Karpas-422 (cell line): ENCODE data around the gene PCDH9. TPM values are rescaled to one million over a fixed set of nuclear protein-coding genes. Genes with fewer than 3 reads are reported as not detected.
"Not testable (repeated sequence)": the region's sequence is repeated elsewhere in the genome, so short reads cannot be mapped to it uniquely, and the experiment has no call there.

Experiments used
- DNase-seq: peaks from one replicate; pipeline ENCODE4 v3.0.0-alpha.2; 2015
- H2AFZ ChIP-seq: fragments of 200-600 bp; sonication (generic); 2 replicates; pipeline ENCODE4 v1.6.1; 2014; ENCODE audit warnings: antibody characterized with exemption, low read length, mixed read lengths
- H3K27ac ChIP-seq: fragments of 200-600 bp; sonication (generic); 2 replicates; pipeline ENCODE4 v1.5.1; 2014; ENCODE audit warnings: mild to moderate bottlenecking, low read length, moderate library complexity
- H3K27me3 ChIP-seq: fragments of 200-600 bp; sonication (generic); 2 replicates; pipeline ENCODE4 v1.6.1; 2014; ENCODE audit warnings: low read length, mixed read lengths
- H3K36me3 ChIP-seq: fragments of 200-600 bp; sonication (generic); 2 replicates; pipeline ENCODE4 v1.6.1; 2014; ENCODE audit warnings: low read length, mixed read lengths; ENCODE audit not compliant: insufficient read depth
- H3K4me1 ChIP-seq: fragments of 200-600 bp; sonication (generic); 2 replicates; pipeline ENCODE4 v1.6.1; 2014; ENCODE audit warnings: mild to moderate bottlenecking, low read length, mixed read lengths
- H3K4me2 ChIP-seq: fragments of 200-600 bp; sonication (generic); 2 replicates; pipeline ENCODE4 v1.6.1; 2014; ENCODE audit warnings: low read length, low read depth, mild to moderate bottlenecking; ENCODE audit not compliant: poor library complexity, severe bottlenecking
- H3K4me3 ChIP-seq: fragments of 200-600 bp; sonication (generic); 2 replicates; pipeline ENCODE4 v1.5.1; 2014; ENCODE audit warnings: mild to moderate bottlenecking, antibody characterized with exemption, low read length, mixed read lengths
- H3K79me2 ChIP-seq: fragments of 200-600 bp; sonication (generic); 2 replicates; pipeline ENCODE4 v1.6.1; 2014; ENCODE audit warnings: mild to moderate bottlenecking, low read length, mixed read lengths
- H3K9ac ChIP-seq: fragments of 200-600 bp; sonication (generic); 2 replicates; pipeline ENCODE4 v1.6.0; 2014; ENCODE audit warnings: low read length
- H3K9me2 ChIP-seq: fragments of 200-600 bp; sonication (generic), shearing (Covaris generic); replicated peaks from 2 replicates; pipeline ENCODE4 v1.6.0; 2014; ENCODE audit warnings: mild to moderate bottlenecking, low read length, moderate library complexity; ENCODE audit not compliant: insufficient read depth
- H3K9me3 ChIP-seq: fragments of 300-700, 200-600 bp; sonication (generic); 2 replicates; pipeline ENCODE4 v1.6.1; 2014; ENCODE audit warnings: low read length, mixed read lengths
- H4K20me1 ChIP-seq: fragments of 200-600 bp; sonication (generic); 2 replicates; pipeline ENCODE4 v1.6.1; 2014; ENCODE audit warnings: mild to moderate bottlenecking, antibody characterized with exemption, low read length, low read depth; ENCODE audit not compliant: insufficient read depth
- total RNA-seq: library from RNA; depleted of rRNA; stranded (reverse); fragments of >200 nt; shearing (Covaris generic); gene quantifications from 2 replicates; pipeline ENCODE4 v1.2.3, GENCODE V29; 2014; ENCODE audit warnings: low replicate concordance

The PCDH9 gene
- total RNA-seq, 1 experiment from 2014 or later, result 5.8 TPM

DNA sequence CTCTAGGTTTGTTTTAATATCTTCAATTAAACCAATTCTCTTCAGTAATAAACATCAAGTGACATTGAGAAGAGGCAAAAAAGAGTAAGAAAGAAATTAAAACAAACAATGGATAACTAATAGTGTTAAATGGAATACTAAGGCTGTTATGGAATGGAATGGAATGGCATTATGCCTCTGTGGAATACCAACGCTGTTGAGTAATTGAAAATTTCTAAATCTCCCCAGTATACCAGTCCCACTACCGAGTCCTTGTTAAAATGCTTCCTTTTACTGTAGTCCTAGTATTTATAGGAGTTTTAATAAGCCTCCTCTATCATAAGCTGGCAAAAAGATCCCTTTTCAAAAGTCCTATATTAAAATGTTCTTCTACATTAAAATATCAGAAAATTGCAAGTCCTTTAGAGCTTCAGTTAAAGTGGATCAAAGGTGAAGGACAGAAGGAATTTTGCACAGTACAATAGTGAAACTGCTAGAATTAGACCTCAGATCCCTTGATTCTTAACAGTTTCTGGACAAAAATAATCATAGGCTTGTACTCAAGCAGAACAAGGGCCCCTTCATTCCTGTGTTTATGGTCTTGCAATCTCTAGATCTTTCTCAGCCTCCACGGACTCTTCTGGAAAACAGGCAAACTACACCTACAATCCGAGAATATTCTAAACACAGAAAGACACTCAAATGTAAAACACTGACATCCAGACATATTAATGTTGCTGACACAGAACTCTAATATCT is 128.2 kb downstream of the PCDH9 start:
- Histone ChIP-seq H3K9ac (no peak overlapping the region), H3K27ac (no peak overlapping the region), H3K36me3 (no peaks in the 10 kb centered on the region), H4K20me1 (no peaks in the 10 kb centered on the region), H2AFZ (peak overlapping the region; percentile 77), H3K27me3 (no peaks in the 10 kb centered on the region), H3K9me3 (no peaks in the 10 kb centered on the region), H3K4me3 (0 out of 2 replicates have a peak overlapping the region, but pooled peaks have one; percentile 11), H3K4me2 (peak overlapping the region; percentile 5), H3K79me2 (no peaks in the 10 kb centered on the region), H3K9me2 (no peaks in the 10 kb centered on the region), H3K4me1 (no peaks in the 10 kb centered on the region; the same call in 1 of the 2 replicates)
- DNase-seq, result no peak

DNA sequence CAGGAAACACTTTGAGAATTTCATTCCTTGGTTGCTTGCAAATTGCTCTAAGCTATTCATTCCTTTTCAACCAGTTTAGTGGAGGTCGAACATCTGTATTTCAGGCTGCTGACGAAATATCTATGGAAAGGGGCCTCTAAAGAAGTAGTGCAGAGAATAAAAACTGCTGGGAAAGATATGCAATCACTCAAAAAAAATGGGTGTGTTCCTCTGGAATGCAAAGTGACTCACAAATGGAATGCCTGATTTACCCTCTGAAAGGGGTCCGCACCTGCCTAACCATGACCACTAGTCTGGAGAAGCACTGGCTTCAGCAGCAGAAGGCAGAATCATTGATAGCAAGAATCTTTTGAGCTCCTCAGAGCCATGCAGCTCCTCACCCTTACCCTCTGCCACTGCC is 129.4 kb downstream of the PCDH9 start:
- H2AFZ ChIP-seq, result no peak overlapping the region
- H4K20me1 ChIP-seq, result no peaks in the 10 kb centered on the region
- no peaks in the 10 kb centered on the region for H3K27me3 ChIP-seq
- H3K9ac ChIP-seq, result no peak overlapping the region
- DNase-seq, result no peak
- H3K4me3 ChIP-seq, result no peak overlapping the region
- H3K4me1 ChIP-seq, result no peaks in the 10 kb centered on the region; the same call in 1 of the 2 replicates
- no peaks in the 10 kb centered on the region for H3K9me2 ChIP-seq
- H3K79me2 ChIP-seq, result no peaks in the 10 kb centered on the region
- H3K9me3 ChIP-seq, result no peaks in the 10 kb centered on the region
- H3K27ac ChIP-seq, result no peak overlapping the region
- no peaks in the 10 kb centered on the region for H3K36me3 ChIP-seq
- no peak overlapping the region for H3K4me2 ChIP-seq

DNA sequence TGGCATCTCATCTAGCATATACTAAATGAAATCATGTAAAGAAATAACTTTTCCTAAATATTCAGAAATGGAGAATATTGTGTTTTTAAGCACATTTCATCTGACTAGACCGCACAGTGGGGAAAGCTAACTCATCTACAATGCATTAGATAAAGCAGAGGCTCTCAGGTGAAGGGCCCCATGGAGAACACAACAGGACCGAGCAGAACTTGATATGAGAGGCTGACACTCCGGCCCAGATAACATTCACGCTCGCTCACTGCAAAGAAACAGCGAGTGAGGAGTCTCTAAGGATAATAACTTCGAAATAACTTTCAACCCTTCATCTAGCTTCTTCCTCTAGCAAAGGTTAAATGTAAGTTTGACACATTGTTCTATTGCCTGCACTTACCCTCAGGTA is 130.6 kb downstream of the PCDH9 start:
- Histone ChIP-seq H3K9ac (no peak overlapping the region), H3K27ac (no peak overlapping the region), H3K27me3 (no peaks in the 10 kb centered on the region), H3K4me3 (no peak overlapping the region), H3K79me2 (no peaks in the 10 kb centered on the region), H3K4me1 (no peaks in the 10 kb centered on the region), H4K20me1 (no peaks in the 10 kb centered on the region), H2AFZ (no peak overlapping the region), H3K36me3 (no peaks in the 10 kb centered on the region), H3K4me2 (no peak overlapping the region), H3K9me2 (no peaks in the 10 kb centered on the region), H3K9me3 (no peaks in the 10 kb centered on the region)
- DNase-seq, result no peak

DNA sequence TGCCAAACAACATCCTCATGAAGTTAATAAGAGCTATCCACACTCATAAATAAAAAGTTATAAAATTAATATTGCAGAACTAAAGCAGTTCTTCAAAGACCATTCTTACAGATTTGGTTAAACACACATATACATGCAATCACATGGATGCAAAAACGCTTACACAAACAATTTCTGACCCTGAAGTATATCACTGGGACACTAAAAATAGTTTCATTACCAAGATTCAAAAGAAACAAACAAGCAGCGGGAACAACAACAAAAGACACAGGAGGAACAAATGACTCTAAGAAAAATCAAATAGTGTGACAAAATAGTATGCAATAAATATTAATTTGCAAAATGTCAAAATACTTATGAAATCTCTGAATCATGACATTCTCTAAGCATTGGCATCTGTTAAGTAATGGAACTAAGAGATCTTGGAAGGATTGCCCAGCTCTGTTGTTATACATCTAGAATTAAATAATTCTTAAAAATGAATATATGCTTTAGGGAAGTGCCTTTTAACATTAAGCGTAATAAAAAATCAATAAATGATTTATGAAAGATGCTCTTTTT is 132.2 kb downstream of the PCDH9 start:
- no peaks in the 10 kb centered on the region for H3K27me3 ChIP-seq
- H3K4me1 ChIP-seq, result no peaks in the 10 kb centered on the region
- H4K20me1 ChIP-seq, result no peaks in the 10 kb centered on the region
- DNase-seq, result no peak
- H3K27ac ChIP-seq, result no peak overlapping the region
- no peak overlapping the region for H3K9ac ChIP-seq
- H3K4me3 ChIP-seq, result no peak overlapping the region
- no peak overlapping the region for H3K4me2 ChIP-seq
- no peaks in the 10 kb centered on the region; the same call in 1 of the 2 replicates for H3K9me3 ChIP-seq
- no peaks in the 10 kb centered on the region for H3K36me3 ChIP-seq
- H2AFZ ChIP-seq, result no peak overlapping the region
- 0 out of 2 replicates have a peak, but pooled peaks cover 2% of the 10 kb centered on the region for H3K9me2 ChIP-seq
- H3K79me2 ChIP-seq, result no peaks in the 10 kb centered on the region

DNA sequence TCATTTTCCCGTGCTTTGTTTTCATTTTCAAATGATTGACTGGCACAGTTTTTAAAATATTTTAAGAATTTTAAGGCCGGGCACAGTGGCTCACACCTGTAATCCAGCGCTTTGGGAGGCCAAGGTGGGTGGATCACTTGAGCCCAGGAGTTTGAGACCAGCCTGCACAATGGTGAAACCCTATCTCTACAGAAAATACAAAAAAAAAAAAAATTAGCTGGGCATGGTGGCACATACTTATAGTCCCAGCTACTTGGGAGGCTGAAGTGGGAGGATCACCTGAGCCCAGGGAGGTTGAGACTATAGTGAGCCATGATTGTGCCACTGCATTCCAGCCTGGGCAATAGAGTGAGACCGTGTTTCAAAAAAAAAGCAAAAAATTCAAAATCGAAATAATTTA is 133.2 kb downstream of the PCDH9 start:
- H3K4me3 ChIP-seq, DNase-seq, H3K79me2 ChIP-seq, H3K9ac ChIP-seq, H3K4me2 ChIP-seq, H3K27me3 ChIP-seq, H3K9me2 ChIP-seq, H2AFZ ChIP-seq, H4K20me1 ChIP-seq, H3K27ac ChIP-seq, H3K4me1 ChIP-seq, H3K36me3 ChIP-seq, H3K9me3 ChIP-seq: not testable (repeated sequence)

DNA sequence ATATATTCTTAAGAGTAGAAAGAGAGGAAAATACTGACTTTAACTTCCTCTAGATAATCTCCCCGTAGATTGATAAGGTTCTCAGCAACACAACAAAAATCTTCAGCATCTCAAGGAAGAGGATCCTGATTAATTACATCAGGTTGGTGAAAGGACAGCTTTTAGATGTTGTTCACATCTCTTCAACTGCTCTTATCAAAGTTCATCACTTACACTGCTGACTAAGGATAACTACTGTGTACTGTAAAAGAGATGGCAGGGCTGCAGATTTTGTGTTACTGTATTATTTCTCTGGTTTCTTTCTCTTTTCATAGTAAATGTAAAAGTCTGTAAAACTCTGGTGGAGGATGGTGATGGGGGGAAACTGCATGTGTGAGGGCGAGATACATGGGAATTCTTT is 133.7 kb downstream of the PCDH9 start:
- no peak for DNase-seq
- Histone ChIP-seq H3K27ac (no peak overlapping the region), H3K9me3 (no peaks in the 10 kb centered on the region; the same call in 1 of the 2 replicates), H3K27me3 (no peaks in the 10 kb centered on the region), H3K79me2 (no peaks in the 10 kb centered on the region), H3K36me3 (no peaks in the 10 kb centered on the region), H3K4me1 (no peaks in the 10 kb centered on the region), H4K20me1 (no peaks in the 10 kb centered on the region), H3K9ac (no peak overlapping the region), H3K4me2 (no peak overlapping the region), H3K4me3 (no peak overlapping the region), H3K9me2 (0 out of 2 replicates have a peak, but pooled peaks cover 2% of the 10 kb centered on the region), H2AFZ (no peak overlapping the region)

DNA sequence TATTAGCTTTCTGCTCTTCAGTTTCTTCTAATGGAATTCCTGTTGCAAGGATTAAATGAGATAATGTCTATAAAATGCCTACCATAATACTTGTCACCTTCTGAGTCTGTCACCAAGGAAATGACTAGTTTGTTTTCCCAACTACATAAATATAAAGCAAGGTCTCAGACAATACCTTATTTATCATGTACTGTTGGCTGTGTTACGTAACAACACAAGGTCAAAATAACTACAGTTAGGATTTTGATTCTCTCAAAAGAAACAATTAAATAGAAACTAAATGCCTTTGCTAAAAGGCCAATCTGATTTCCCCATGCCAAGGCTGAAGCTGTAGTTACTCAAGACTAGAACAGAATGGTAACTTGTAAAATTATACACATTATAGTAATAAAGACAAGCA is 134.5 kb downstream of the PCDH9 start:
- Histone ChIP-seq H3K9me2 (0 out of 2 replicates have a peak, but pooled peaks cover 2% of the 10 kb centered on the region), H3K9me3 (no peaks in the 10 kb centered on the region; the same call in 1 of the 2 replicates), H3K4me1 (no peaks in the 10 kb centered on the region), H3K27ac (no peak overlapping the region), H3K27me3 (no peaks in the 10 kb centered on the region), H4K20me1 (no peaks in the 10 kb centered on the region), H3K36me3 (no peaks in the 10 kb centered on the region), H3K4me3 (no peak overlapping the region), H2AFZ (no peak overlapping the region), H3K9ac (no peak overlapping the region), H3K79me2 (no peaks in the 10 kb centered on the region), H3K4me2 (no peak overlapping the region)
- no peak for DNase-seq

DNA sequence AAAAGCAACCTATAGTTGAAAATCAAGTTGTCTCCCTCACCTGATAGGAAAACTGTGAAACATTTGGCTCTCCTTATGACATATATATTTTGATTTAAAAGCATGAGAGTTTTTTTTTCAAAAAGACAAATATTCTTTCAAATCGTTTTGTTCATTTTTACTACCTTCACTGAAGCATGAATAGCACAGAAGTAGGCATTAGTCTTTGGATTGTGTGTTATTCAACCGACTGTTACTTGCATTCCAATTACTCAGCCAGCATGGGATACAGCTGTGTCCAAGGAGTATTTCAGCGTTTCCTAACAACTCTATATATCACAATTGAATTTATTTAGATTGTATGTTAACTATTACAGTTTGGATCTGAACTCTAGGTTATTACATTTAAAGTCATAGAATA is 135.2 kb downstream of the PCDH9 start:
- no peaks in the 10 kb centered on the region for H3K79me2 ChIP-seq
- no peak overlapping the region for H3K27ac ChIP-seq
- no peaks in the 10 kb centered on the region for H3K4me1 ChIP-seq
- H3K36me3 ChIP-seq, result no peaks in the 10 kb centered on the region
- no peaks in the 10 kb centered on the region; the same call in 1 of the 2 replicates for H3K9me3 ChIP-seq
- H3K4me3 ChIP-seq, result no peak overlapping the region
- H3K4me2 ChIP-seq, result no peak overlapping the region
- no peak for DNase-seq
- H3K27me3 ChIP-seq, result no peaks in the 10 kb centered on the region
- 0 out of 2 replicates have a peak, but pooled peaks cover 2% of the 10 kb centered on the region for H3K9me2 ChIP-seq
- H3K9ac ChIP-seq, result no peak overlapping the region
- H4K20me1 ChIP-seq, result no peaks in the 10 kb centered on the region
- no peak overlapping the region for H2AFZ ChIP-seq
